CD8-positive, alpha-beta memory T cell (primary cell): ENCODE measurements around the gene MTCL3.

Source experiments
- CTCF ChIA-PET: fragments of 350-600 bp; sonication (Branson Sonifier 250); formaldehyde crosslinking; loops from one replicate; lab custom pipeline; 2021; ENCODE audit warnings: antibody characterized with exemption; lab: Charles Lee
- POLR2A ChIA-PET: fragments of 350-600 bp; sonication (Branson Sonifier 250); formaldehyde crosslinking; loops from one replicate; lab custom pipeline; 2021; ENCODE audit warnings: antibody characterized with exemption; lab: Charles Lee
- DNase-seq, 5 donors: peaks; one replicate each; pipeline versions ENCODE4 v3.0.0 to v3.0.0-alpha.2; 2020 to 2022; ENCODE audit warnings: mixed read lengths in 1 of 5
- H3K27ac ChIP-seq: one replicate; pipeline ENCODE4 v1.7.0; 2013; ENCODE audit warnings: low read depth, mild to moderate bottlenecking, low read length, moderate library complexity
- H3K27me3 ChIP-seq: 2 replicates; pipeline ENCODE4 v1.7.0; 2013; ENCODE audit warnings: low read length, mild to moderate bottlenecking; ENCODE audit not compliant: insufficient read depth, poor library complexity, severe bottlenecking
- H3K36me3 ChIP-seq: 2 replicates; pipeline ENCODE4 v1.7.0; 2013; ENCODE audit warnings: mild to moderate bottlenecking, low read length, moderate library complexity; ENCODE audit not compliant: insufficient read depth
- H3K4me1 ChIP-seq: 2 replicates; pipeline ENCODE4 v1.7.0; 2013; ENCODE audit warnings: mild to moderate bottlenecking, low read length, moderate library complexity; ENCODE audit not compliant: insufficient read depth
- H3K4me3 ChIP-seq: 2 replicates; pipeline ENCODE4 v1.7.0; 2013; ENCODE audit warnings: mild to moderate bottlenecking, low read length
- H3K9me3 ChIP-seq: 2 replicates; pipeline ENCODE4 v1.7.0; 2013; ENCODE audit warnings: mild to moderate bottlenecking, low read length
- H3K27ac Mint-ChIP-seq, 8 donors: one replicate each; pipeline ENCODE4 v1.8.0; 2020 to 2021; ENCODE audit warnings: mixed read lengths in 8 of 8, mild to moderate bottlenecking in 6 of 8, inconsistent platforms in 3 of 8, moderate library complexity in 3 of 8
- H3K27me3 Mint-ChIP-seq, 2 donors: one replicate each; pipeline ENCODE4 v1.8.0; 2020 to 2021; ENCODE audit warnings: mixed read lengths in 2 of 2, mild to moderate bottlenecking in 1 of 2, moderate library complexity in 1 of 2
- H3K36me3 Mint-ChIP-seq, 3 donors: one replicate each; pipeline ENCODE4 v1.8.0; 2020 to 2021; ENCODE audit warnings: mixed read lengths in 3 of 3, inconsistent platforms in 1 of 3, mild to moderate bottlenecking in 1 of 3
- H3K4me1 Mint-ChIP-seq, 3 donors: one replicate each; pipeline ENCODE4 v1.8.0; 2020 to 2021; ENCODE audit warnings: mixed read lengths in 3 of 3, inconsistent platforms in 1 of 3, mild to moderate bottlenecking in 1 of 3
- H3K4me3 Mint-ChIP-seq, 7 donors: one replicate each; pipeline ENCODE4 v1.8.0; 2020 to 2021; ENCODE audit warnings: mixed read lengths in 7 of 7, mild to moderate bottlenecking in 6 of 7, moderate library complexity in 4 of 7, inconsistent platforms in 2 of 7
- H3K9me3 Mint-ChIP-seq, 5 donors: one replicate each; pipeline ENCODE4 v1.8.0; 2020 to 2022; ENCODE audit warnings: mixed read lengths in 5 of 5, mild to moderate bottlenecking in 3 of 5, moderate library complexity in 2 of 5, inconsistent platforms in 1 of 5

Gene MTCL3

GRCh38 chr6:127457456-127458064 lies 61.6 kb downstream of the MTCL3 start:
- H3K27ac Mint-ChIP-seq, result no peak overlapping the region
- H3K27me3 ChIP-seq, result peaks cover 3% of the 10 kb centered on the region
- DNase-seq, result no peak
- no peak overlapping the region for H3K4me3 ChIP-seq
- no peak overlapping the region for H3K27ac ChIP-seq
- H3K4me1 Mint-ChIP-seq, result no peaks in the 10 kb centered on the region
- no peaks in the 10 kb centered on the region for H3K36me3 Mint-ChIP-seq
- POLR2A ChIA-PET, result no interaction called here
- H3K36me3 ChIP-seq, result no peaks in the 10 kb centered on the region
- no peaks in the 10 kb centered on the region for H3K9me3 ChIP-seq
- CTCF ChIA-PET, result no interaction called here
- H3K9me3 Mint-ChIP-seq, result no peaks in the 10 kb centered on the region
- H3K4me1 ChIP-seq, result no peaks in the 10 kb centered on the region
- peaks cover 0 to 1% of the 10 kb centered on the region in 2 donors for H3K27me3 Mint-ChIP-seq
- H3K4me3 Mint-ChIP-seq, result no peak overlapping the region

- no peaks in the 10 kb centered on the region for H3K9me3 Mint-ChIP-seq
- H3K4me1 Mint-ChIP-seq, result no peaks in the 10 kb centered on the region
- no peak overlapping the region for H3K27ac ChIP-seq
- no peak for DNase-seq
- CTCF ChIA-PET, result no interaction called here
- no peak overlapping the region for H3K4me3 ChIP-seq
- H3K9me3 ChIP-seq, result no peaks in the 10 kb centered on the region
- POLR2A ChIA-PET, result no interaction called here
- H3K36me3 Mint-ChIP-seq, result no peaks in the 10 kb centered on the region
- H3K27me3 Mint-ChIP-seq, result peaks cover 0 to 1% of the 10 kb centered on the region in 2 donors
- no peaks in the 10 kb centered on the region for H3K4me1 ChIP-seq
- peaks cover 3% of the 10 kb centered on the region for H3K27me3 ChIP-seq
- H3K4me3 Mint-ChIP-seq, result no peak overlapping the region
- H3K36me3 ChIP-seq, result no peaks in the 10 kb centered on the region
- H3K27ac Mint-ChIP-seq, result no peak overlapping the region
These were observed 62.7 kb downstream of the MTCL3 start for GRCh38 chr6:127456465-127456864.

- Histone ChIP-seq H3K4me3 (no peak overlapping the region), H3K27me3 (peaks cover 3% of the 10 kb centered on the region), H3K4me1 (no peaks in the 10 kb centered on the region), H3K27ac (no peak overlapping the region), H3K36me3 (no peaks in the 10 kb centered on the region), H3K9me3 (no peaks in the 10 kb centered on the region)
- H3K27ac Mint-ChIP-seq, result no peak overlapping the region
- peaks cover 0 to 7% (median 1%) of the 10 kb centered on the region in 3 donors for H3K36me3 Mint-ChIP-seq
- H3K4me1 Mint-ChIP-seq, result no peaks in the 10 kb centered on the region
- no peak overlapping the region for H3K4me3 Mint-ChIP-seq
- no peak for DNase-seq
- no peaks in the 10 kb centered on the region for H3K9me3 Mint-ChIP-seq
- ChIA-PET CTCF (no interaction called here), POLR2A (no interaction called here)
- H3K27me3 Mint-ChIP-seq, result peaks cover 0 to 1% of the 10 kb centered on the region in 2 donors
These were observed 65.1 kb downstream of the MTCL3 start for GRCh38 chr6:127453845-127454619.

GRCh38 chr6:127452803-127453202 lies 66.3 kb downstream of the MTCL3 start:
- Histone ChIP-seq H3K4me3 (no peak overlapping the region), H3K4me1 (no peaks in the 10 kb centered on the region), H3K27ac (no peak overlapping the region), H3K9me3 (no peaks in the 10 kb centered on the region), H3K27me3 (peaks cover 3% of the 10 kb centered on the region), H3K36me3 (no peaks in the 10 kb centered on the region)
- H3K36me3 Mint-ChIP-seq, result peaks cover 0 to 7% (median 1%) of the 10 kb centered on the region in 3 donors
- no peak overlapping the region for H3K27ac Mint-ChIP-seq
- H3K9me3 Mint-ChIP-seq, result no peaks in the 10 kb centered on the region
- ChIA-PET POLR2A (no interaction called here), CTCF (no interaction called here)
- peaks cover 0 to 1% of the 10 kb centered on the region in 2 donors for H3K27me3 Mint-ChIP-seq
- no peak overlapping the region for H3K4me3 Mint-ChIP-seq
- no peak for DNase-seq
- no peaks in the 10 kb centered on the region for H3K4me1 Mint-ChIP-seq

GRCh38 chr6:127451388-127451787 lies 67.7 kb downstream of the MTCL3 start:
- DNase-seq, result no peak
- Mint-ChIP-seq H3K27me3 (no peaks in the 10 kb centered on the region), H3K4me1 (peaks cover 0 to under 1% (median 0%) of the 10 kb centered on the region in 3 donors), H3K36me3 (peaks cover 0 to 7% (median 1%) of the 10 kb centered on the region in 3 donors), H3K4me3 (no peak overlapping the region), H3K27ac (no peak overlapping the region), H3K9me3 (no peaks in the 10 kb centered on the region)
- Histone ChIP-seq H3K27me3 (peaks cover 3% of the 10 kb centered on the region), H3K4me1 (no peaks in the 10 kb centered on the region), H3K27ac (no peak overlapping the region), H3K9me3 (no peaks in the 10 kb centered on the region), H3K36me3 (no peaks in the 10 kb centered on the region), H3K4me3 (no peak overlapping the region)
- ChIA-PET POLR2A (no interaction called here), CTCF (no interaction called here)

GRCh38 chr6:127447780-127448179 lies 71.4 kb downstream of the MTCL3 start:
- Histone ChIP-seq H3K4me1 (no peaks in the 10 kb centered on the region), H3K27ac (no peak overlapping the region), H3K36me3 (no peaks in the 10 kb centered on the region), H3K27me3 (no peaks in the 10 kb centered on the region), H3K4me3 (no peak overlapping the region), H3K9me3 (no peaks in the 10 kb centered on the region)
- peaks cover 0 to 12% (median 1%) of the 10 kb centered on the region in 3 donors for H3K36me3 Mint-ChIP-seq
- no peaks in the 10 kb centered on the region for H3K9me3 Mint-ChIP-seq
- no peaks in the 10 kb centered on the region for H3K27me3 Mint-ChIP-seq
- peaks cover 0 to 4% (median 0%) of the 10 kb centered on the region in 3 donors for H3K4me1 Mint-ChIP-seq
- DNase-seq, result no peak
- ChIA-PET CTCF (interaction anchor here (0.9 kb wide), 1 partner anchor 91 kb away, joined by 3 read pairs; no protein-coding TSS in a partner anchor), POLR2A (no interaction called here)
- H3K4me3 Mint-ChIP-seq, result no peak overlapping the region
- H3K27ac Mint-ChIP-seq, result no peak overlapping the region

- no peak overlapping the region for H3K27ac Mint-ChIP-seq
- no peaks in the 10 kb centered on the region for H3K4me1 ChIP-seq
- H3K27ac ChIP-seq, result no peak overlapping the region
- no peaks in the 10 kb centered on the region for H3K36me3 ChIP-seq
- no peaks in the 10 kb centered on the region for H3K27me3 Mint-ChIP-seq
- ChIA-PET CTCF (no interaction called here), POLR2A (no interaction called here)
- DNase-seq, result no peak
- no peaks in the 10 kb centered on the region for H3K9me3 ChIP-seq
- peaks cover 0 to 4% (median 0%) of the 10 kb centered on the region in 3 donors for H3K4me1 Mint-ChIP-seq
- H3K36me3 Mint-ChIP-seq, result peaks cover 0 to 12% (median 1%) of the 10 kb centered on the region in 3 donors
- no peaks in the 10 kb centered on the region for H3K27me3 ChIP-seq
- no peak overlapping the region for H3K4me3 ChIP-seq
- no peak overlapping the region for H3K4me3 Mint-ChIP-seq
- H3K9me3 Mint-ChIP-seq, result no peaks in the 10 kb centered on the region
These were observed 72.8 kb downstream of the MTCL3 start for GRCh38 chr6:127446356-127446755.

GRCh38 chr6:127441881-127442280 lies 77.3 kb downstream of the MTCL3 start:
- no peaks in the 10 kb centered on the region for H3K9me3 Mint-ChIP-seq
- H3K36me3 Mint-ChIP-seq, result peaks cover 0 to 5% (median 0%) of the 10 kb centered on the region in 3 donors
- no peak for DNase-seq
- Histone ChIP-seq H3K36me3 (no peaks in the 10 kb centered on the region), H3K27ac (no peak overlapping the region), H3K9me3 (no peaks in the 10 kb centered on the region), H3K4me3 (no peak overlapping the region), H3K27me3 (no peaks in the 10 kb centered on the region), H3K4me1 (no peaks in the 10 kb centered on the region)
- POLR2A ChIA-PET, result no interaction called here
- H3K27ac Mint-ChIP-seq, result no peak overlapping the region
- H3K4me1 Mint-ChIP-seq, result peaks cover 0 to 4% (median 0%) of the 10 kb centered on the region in 3 donors
- CTCF ChIA-PET, result no interaction called here
- H3K4me3 Mint-ChIP-seq, result no peak overlapping the region
- peaks cover 5 to 10% of the 10 kb centered on the region in 2 donors for H3K27me3 Mint-ChIP-seq
